ENCODE data around the gene ARHGAP26.

The ARHGAP26 gene

GRCh38 chr5:143130613-143131305, 360.6 kb downstream of the ARHGAP26 start:
- H4K20me1 ChIP-seq (ENCODE audit: control insufficient read depth, insufficient read depth, low read depth, low read length) = no peaks in the 10 kb centered on the region
- H3K27ac ChIP-seq (ENCODE audit: low read depth, low read length) = no peak overlapping the region
- no peak overlapping the region for H3K4me3 ChIP-seq (ENCODE audit: low read length)
- no peaks in the 10 kb centered on the region for H3K79me2 ChIP-seq (ENCODE audit: control insufficient read depth, low read length)
- H3K27me3 ChIP-seq (ENCODE audit: control insufficient read depth, low read length) = no peaks in the 10 kb centered on the region
- no peaks in the 10 kb centered on the region for H3K9me3 ChIP-seq (ENCODE audit: control insufficient read depth, insufficient read depth, low read length)
- H3K4me2 ChIP-seq (ENCODE audit: low read length) = no peak overlapping the region
- no peak for TF ChIP-seq EZH2phosphoT487 (IDR thresholded peaks at IDR 0.05; ENCODE audit: borderline replicate concordance, low read length)
- TF ChIP-seq CTCF (IDR thresholded peaks at IDR 0.05; ENCODE audit: low read depth, low read length, poor library complexity, severe bottlenecking) = no peak
- no peaks in the 10 kb centered on the region for H3F3A ChIP-seq (ENCODE audit: control insufficient read depth, insufficient read depth)
- H3K9me2 ChIP-seq (replicated peaks; ENCODE audit: control insufficient read depth, low read length) = no peaks in the 10 kb centered on the region
- no peaks in the 10 kb centered on the region for H3K36me3 ChIP-seq (ENCODE audit: control insufficient read depth, low read length)
- H3K4me1 ChIP-seq (ENCODE audit: control insufficient read depth, low read length) = peaks cover 16% of the 10 kb centered on the region

- H3K79me2 ChIP-seq (ENCODE audit: control insufficient read depth, low read length) = no peaks in the 10 kb centered on the region
- H3K36me3 ChIP-seq (ENCODE audit: control insufficient read depth, low read length) = no peaks in the 10 kb centered on the region
- H3K27ac ChIP-seq (ENCODE audit: low read depth, low read length) = no peak overlapping the region
- no peaks in the 10 kb centered on the region for H4K20me1 ChIP-seq (ENCODE audit: control insufficient read depth, insufficient read depth, low read depth, low read length)
- H3K27me3 ChIP-seq (ENCODE audit: control insufficient read depth, low read length) = no peaks in the 10 kb centered on the region
- TF ChIP-seq CTCF (IDR thresholded peaks at IDR 0.05; ENCODE audit: low read depth, low read length, poor library complexity, severe bottlenecking) = no peak
- TF ChIP-seq EZH2phosphoT487 (IDR thresholded peaks at IDR 0.05; ENCODE audit: borderline replicate concordance, low read length) = no peak
- no peaks in the 10 kb centered on the region for H3F3A ChIP-seq (ENCODE audit: control insufficient read depth, insufficient read depth)
- peaks cover 9% of the 10 kb centered on the region for H3K4me1 ChIP-seq (ENCODE audit: control insufficient read depth, low read length)
- no peak overlapping the region for H3K4me3 ChIP-seq (ENCODE audit: low read length)
- no peaks in the 10 kb centered on the region for H3K9me2 ChIP-seq (replicated peaks; ENCODE audit: control insufficient read depth, low read length)
- H3K9me3 ChIP-seq (ENCODE audit: control insufficient read depth, insufficient read depth, low read length) = no peaks in the 10 kb centered on the region
- no peak overlapping the region for H3K4me2 ChIP-seq (ENCODE audit: low read length)
Measured at GRCh38 chr5:143131972-143132371, 361.8 kb downstream of the ARHGAP26 start.

GRCh38 chr5:143132739-143133138, 362.6 kb downstream of the ARHGAP26 start:
- Histone ChIP-seq H3K4me2 (ENCODE audit: low read length) (no peak overlapping the region), H3F3A (ENCODE audit: control insufficient read depth, insufficient read depth) (no peaks in the 10 kb centered on the region), H3K4me1 (ENCODE audit: control insufficient read depth, low read length) (peaks cover 8% of the 10 kb centered on the region), H3K9me2 (replicated peaks; ENCODE audit: control insufficient read depth, low read length) (no peaks in the 10 kb centered on the region), H3K27ac (ENCODE audit: low read depth, low read length) (no peak overlapping the region), H4K20me1 (ENCODE audit: control insufficient read depth, insufficient read depth, low read depth, low read length) (no peaks in the 10 kb centered on the region), H3K9me3 (ENCODE audit: control insufficient read depth, insufficient read depth, low read length) (no peaks in the 10 kb centered on the region), H3K27me3 (ENCODE audit: control insufficient read depth, low read length) (no peaks in the 10 kb centered on the region), H3K36me3 (ENCODE audit: control insufficient read depth, low read length) (no peaks in the 10 kb centered on the region), H3K4me3 (ENCODE audit: low read length) (no peak overlapping the region), H3K79me2 (ENCODE audit: control insufficient read depth, low read length) (no peaks in the 10 kb centered on the region)
- TF ChIP-seq CTCF (IDR thresholded peaks at IDR 0.05; ENCODE audit: low read depth, low read length, poor library complexity, severe bottlenecking) = no peak
- no peak for TF ChIP-seq EZH2phosphoT487 (IDR thresholded peaks at IDR 0.05; ENCODE audit: borderline replicate concordance, low read length)

Data from DOHH2 (cell line).